SK-N-MC (cell line): ENCODE data around the gene RLBP1.

Experiments
- DNase-seq: peaks from one replicate; pipeline ENCODE4 v3.0.0-alpha.2; 2011; ENCODE audit warnings: low read depth, low spot score
- H3K27ac ChIP-seq: fragments of 200-600 bp; sonication (generic); 2 replicates; pipeline ENCODE4 v1.5.1; 2016; ENCODE audit warnings: mixed run types
- H3K36me3 ChIP-seq: fragments of 200-600 bp; sonication (generic); 2 replicates; pipeline ENCODE4 v1.6.1; 2017; ENCODE audit warnings: antibody characterized with exemption, low read length, mixed read lengths; ENCODE audit not compliant: insufficient read depth
- H3K4me3 ChIP-seq: fragments of 200-600 bp; sonication (generic); 2 replicates; pipeline ENCODE4 v1.5.1; 2016
- H3K9ac ChIP-seq: fragments of 200-600 bp; sonication (generic); 2 replicates; pipeline ENCODE4 v1.8.0; 2017; ENCODE audit warnings: mixed run types, mixed read lengths; ENCODE audit not compliant: insufficient read length
- H3K9me3 ChIP-seq: fragments of 200-600 bp; sonication (generic); 2 replicates; pipeline ENCODE4 v1.6.1; 2017; ENCODE audit warnings: low read depth, mild to moderate bottlenecking, antibody characterized with exemption, low read length, moderate library complexity, mixed read lengths
- EZH2 ChIP-seq: fragments of 200-600 bp; sonication (generic); IDR thresholded peaks from one replicate; pipeline ENCODE4 v1.6.1; 2017; ENCODE audit warnings: antibody characterized with exemption
- FOXP2 ChIP-seq: optimal IDR thresholded peaks from 2 replicates; pipeline ENCODE3; 2011; ENCODE audit warnings: mild to moderate bottlenecking, moderate library complexity; ENCODE audit not compliant: insufficient read depth; ENCODE audit errors: extremely low read length, control extremely low read depth
- POLR2AphosphoS5 ChIP-seq: IDR thresholded peaks from 2 replicates; pipeline ENCODE4 v1.6.1; 2012; ENCODE audit warnings: mild to moderate bottlenecking, low read depth, low read length, borderline replicate concordance

Gene RLBP1

GRCh38 chr15:89211678-89212170, 9.7 kb downstream of the RLBP1 start:
- H3K4me3 ChIP-seq, result no peak overlapping the region
- no peak overlapping the region for H3K9ac ChIP-seq
- no peak overlapping the region for H3K27ac ChIP-seq
- DNase-seq, result no peak
- H3K36me3 ChIP-seq, result no peaks in the 10 kb centered on the region
- TF ChIP-seq FOXP2, result no peak
- TF ChIP-seq POLR2AphosphoS5, result no peak
- no peak for TF ChIP-seq EZH2
- no peaks in the 10 kb centered on the region for H3K9me3 ChIP-seq

GRCh38 chr15:89209057-89209456, 12.3 kb downstream of the RLBP1 start:
- Histone ChIP-seq H3K36me3 (no peaks in the 10 kb centered on the region), H3K27ac (no peak overlapping the region), H3K9me3 (no peaks in the 10 kb centered on the region), H3K4me3 (no peak overlapping the region), H3K9ac (no peak overlapping the region)
- no peak for DNase-seq
- TF ChIP-seq EZH2, result no peak
- no peak for TF ChIP-seq FOXP2

GRCh38 chr15:89208256-89208655, 13.1 kb downstream of the RLBP1 start:
- Histone ChIP-seq H3K4me3 (no peak overlapping the region), H3K36me3 (no peaks in the 10 kb centered on the region), H3K9ac (no peak overlapping the region), H3K9me3 (no peaks in the 10 kb centered on the region), H3K27ac (no peak overlapping the region)
- DNase-seq, result no peak
- no peak for TF ChIP-seq POLR2AphosphoS5
- no peak for TF ChIP-seq EZH2
- TF ChIP-seq FOXP2, result no peak

GRCh38 chr15:89206908-89207331, 14.5 kb downstream of the RLBP1 start:
- peak overlapping the region; percentile 58 for H3K4me3 ChIP-seq
- DNase-seq, result no peak
- H3K9ac ChIP-seq, result no peak overlapping the region
- H3K36me3 ChIP-seq, result no peaks in the 10 kb centered on the region
- TF ChIP-seq POLR2AphosphoS5, result no peak
- H3K9me3 ChIP-seq, result no peaks in the 10 kb centered on the region
- no peak overlapping the region for H3K27ac ChIP-seq

- no peak overlapping the region for H3K9ac ChIP-seq
- no peaks in the 10 kb centered on the region for H3K9me3 ChIP-seq
- TF ChIP-seq POLR2AphosphoS5 (no peak), EZH2 (no peak), FOXP2 (no peak)
- no peak overlapping the region for H3K27ac ChIP-seq
- no peaks in the 10 kb centered on the region for H3K36me3 ChIP-seq
- H3K4me3 ChIP-seq, result no peak overlapping the region
- no peak for DNase-seq
Measured at GRCh38 chr15:89205991-89206585, 15.3 kb downstream of the RLBP1 start.

GRCh38 chr15:89203705-89204273, 17.6 kb downstream of the RLBP1 start:
- TF ChIP-seq POLR2AphosphoS5 (no peak), FOXP2 (no peak), EZH2 (no peak)
- no peak overlapping the region for H3K4me3 ChIP-seq

GRCh38 chr15:89201465-89202005, 19.8 kb downstream of the RLBP1 start:
- no peak for DNase-seq
- TF ChIP-seq POLR2AphosphoS5 (no peak), FOXP2 (no peak), EZH2 (no peak)
- no peak overlapping the region for H3K27ac ChIP-seq
- no peaks in the 10 kb centered on the region for H3K36me3 ChIP-seq
- no peaks in the 10 kb centered on the region for H3K9me3 ChIP-seq
- H3K4me3 ChIP-seq, result no peak overlapping the region
- no peak overlapping the region for H3K9ac ChIP-seq

More at GRCh38 chr15:89203705-89204273, 17.6 kb downstream of the RLBP1 start:
- Histone ChIP-seq H3K36me3 (no peaks in the 10 kb centered on the region), H3K27ac (no peak overlapping the region), H3K9ac (no peak overlapping the region), H3K9me3 (no peaks in the 10 kb centered on the region)
- no peak for DNase-seq

GRCh38 chr15:89200182-89200581, 21.2 kb downstream of the RLBP1 start:
- H3K9ac ChIP-seq, result no peak overlapping the region

GRCh38 chr15:89199746-89200145, 21.6 kb downstream of the RLBP1 start:
- Histone ChIP-seq H3K27ac (peak overlapping the region; percentile 44; the same call in 1 of the 2 replicates), H3K4me3 (no peak overlapping the region), H3K9me3 (no peaks in the 10 kb centered on the region), H3K36me3 (no peaks in the 10 kb centered on the region), H3K9ac (no peak overlapping the region)
- no peak for TF ChIP-seq FOXP2
- TF ChIP-seq EZH2, result no peak
- no peak for DNase-seq

More at GRCh38 chr15:89200182-89200581, 21.2 kb downstream of the RLBP1 start:
- TF ChIP-seq EZH2 (no peak), POLR2AphosphoS5 (no peak)
- no peaks in the 10 kb centered on the region for H3K9me3 ChIP-seq
- H3K27ac ChIP-seq, result no peak overlapping the region
- DNase-seq, result no peak
- no peak overlapping the region for H3K4me3 ChIP-seq
- no peaks in the 10 kb centered on the region for H3K36me3 ChIP-seq
